DMS153 treated with DMSO at 0.1 percent for 48 hours (cell line): Measurements from ENCODE around the gene ANKMY2.
"Not testable (repeated sequence)": the region's sequence is repeated elsewhere in the genome, so short reads cannot be mapped to it uniquely, and the experiment has no call there.

Experiments
- DNase-seq: peaks from one replicate; lab custom pipeline; 2025; ENCODE audit not compliant: unreplicated experiment; lab: John Stamatoyannopoulos, UW

The ANKMY2 gene

GRCh38 chr7:16627236-16627635 is 18.3 kb downstream of the ANKMY2 start:
- no peak for DNase-seq

GRCh38 chr7:16626388-16626787 is 19.2 kb downstream of the ANKMY2 start:
- DNase-seq, result no peak

- no peak for DNase-seq
Measured at GRCh38 chr7:16619979-16620408, 25.6 kb downstream of the ANKMY2 start.

GRCh38 chr7:16616542-16616941 is 29.0 kb downstream of the ANKMY2 start:
- no peak for DNase-seq

- DNase-seq, result no peak
Measured at GRCh38 chr7:16616122-16616521, 29.4 kb downstream of the ANKMY2 start.

- DNase-seq, result no peak
Measured at GRCh38 chr7:16615228-16615627, 30.3 kb downstream of the ANKMY2 start.

- DNase-seq, result no peak
Measured at GRCh38 chr7:16611711-16612110, 33.8 kb downstream of the ANKMY2 start.

GRCh38 chr7:16609842-16610450 is 35.6 kb downstream of the ANKMY2 start:
- DNase-seq, result no peak

GRCh38 chr7:16606704-16607103 is 38.9 kb downstream of the ANKMY2 start:
- no peak for DNase-seq

- DNase-seq, result no peak
Measured at GRCh38 chr7:16604054-16604453, 41.5 kb downstream of the ANKMY2 start.

- DNase-seq, result no peak
Measured at GRCh38 chr7:16603633-16604032, 41.9 kb downstream of the ANKMY2 start.

- DNase-seq, result peak; percentile 67
Measured at GRCh38 chr7:16599860-16600259, 45.7 kb downstream of the ANKMY2 start.

GRCh38 chr7:16598015-16598414 is 47.5 kb downstream of the ANKMY2 start:
- no peak for DNase-seq

GRCh38 chr7:16595596-16595995 is 50.0 kb downstream of the ANKMY2 start:
- not testable (repeated sequence) for DNase-seq

GRCh38 chr7:16594676-16595075 is 50.9 kb downstream of the ANKMY2 start:
- no peak for DNase-seq

GRCh38 chr7:16594061-16594460 is 51.5 kb downstream of the ANKMY2 start:
- no peak for DNase-seq

GRCh38 chr7:16592395-16592794 is 53.2 kb downstream of the ANKMY2 start:
- DNase-seq, result no peak

- no peak for DNase-seq
Measured at GRCh38 chr7:16590424-16590823, 55.1 kb downstream of the ANKMY2 start.

GRCh38 chr7:16589881-16590280 is 55.7 kb downstream of the ANKMY2 start:
- no peak for DNase-seq

GRCh38 chr7:16587790-16588189 is 57.8 kb downstream of the ANKMY2 start:
- DNase-seq, result no peak

GRCh38 chr7:16587129-16587528 is 58.4 kb downstream of the ANKMY2 start:
- no peak for DNase-seq

GRCh38 chr7:16586081-16586874 is 59.3 kb downstream of the ANKMY2 start:
- no peak for DNase-seq

GRCh38 chr7:16585540-16585939 is 60.0 kb downstream of the ANKMY2 start:
- DNase-seq, result no peak
